ENCODE results near the gene C7orf57.
"Not testable (repeated sequence)": the region's sequence is repeated elsewhere in the genome, so short reads cannot be mapped to it uniquely, and the experiment has no call there.

The C7orf57 gene

DNA sequence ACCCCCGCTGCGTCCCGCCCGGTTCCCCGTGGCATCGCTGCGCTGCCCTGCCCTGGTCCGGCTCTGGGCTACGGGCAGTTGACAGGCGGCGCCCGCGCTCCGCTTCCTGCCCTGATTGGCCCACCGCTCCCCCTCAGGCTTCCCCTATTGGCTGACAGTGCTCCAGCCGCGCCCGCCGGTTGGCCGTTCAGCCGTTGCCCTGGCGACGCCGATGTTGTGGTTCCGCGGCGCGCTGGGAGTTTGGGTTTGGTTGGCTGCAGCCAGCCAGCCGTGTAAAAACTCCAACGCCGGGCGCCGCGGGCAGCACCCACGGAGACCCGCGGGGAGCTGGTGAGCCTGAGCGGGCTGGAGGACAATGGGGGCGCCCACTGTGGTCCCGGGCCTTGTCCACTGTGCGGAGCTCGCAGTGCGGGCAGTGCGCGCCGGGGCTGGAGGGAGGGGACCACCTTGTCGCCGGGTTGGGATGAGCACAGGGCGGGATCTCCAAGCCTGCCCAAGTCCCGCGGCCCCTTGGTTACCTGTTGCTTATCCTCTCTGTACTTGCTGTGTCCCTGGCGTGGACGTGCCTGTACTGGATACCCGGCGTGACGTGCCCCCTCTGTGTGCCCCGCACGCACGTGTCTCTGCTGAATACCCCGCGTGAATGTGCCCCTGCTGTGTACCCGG is at the start of gene C7orf57:
C7orf57 (plus strand) TSS at position 243 of the 666 bp plus-strand sequence. CDS start 766 bp downstream, outside the sequence.
- in situ Hi-C loops (cut with MboI; ENCODE audit: low sequenced_read_pairs), result no loop called here

DNA sequence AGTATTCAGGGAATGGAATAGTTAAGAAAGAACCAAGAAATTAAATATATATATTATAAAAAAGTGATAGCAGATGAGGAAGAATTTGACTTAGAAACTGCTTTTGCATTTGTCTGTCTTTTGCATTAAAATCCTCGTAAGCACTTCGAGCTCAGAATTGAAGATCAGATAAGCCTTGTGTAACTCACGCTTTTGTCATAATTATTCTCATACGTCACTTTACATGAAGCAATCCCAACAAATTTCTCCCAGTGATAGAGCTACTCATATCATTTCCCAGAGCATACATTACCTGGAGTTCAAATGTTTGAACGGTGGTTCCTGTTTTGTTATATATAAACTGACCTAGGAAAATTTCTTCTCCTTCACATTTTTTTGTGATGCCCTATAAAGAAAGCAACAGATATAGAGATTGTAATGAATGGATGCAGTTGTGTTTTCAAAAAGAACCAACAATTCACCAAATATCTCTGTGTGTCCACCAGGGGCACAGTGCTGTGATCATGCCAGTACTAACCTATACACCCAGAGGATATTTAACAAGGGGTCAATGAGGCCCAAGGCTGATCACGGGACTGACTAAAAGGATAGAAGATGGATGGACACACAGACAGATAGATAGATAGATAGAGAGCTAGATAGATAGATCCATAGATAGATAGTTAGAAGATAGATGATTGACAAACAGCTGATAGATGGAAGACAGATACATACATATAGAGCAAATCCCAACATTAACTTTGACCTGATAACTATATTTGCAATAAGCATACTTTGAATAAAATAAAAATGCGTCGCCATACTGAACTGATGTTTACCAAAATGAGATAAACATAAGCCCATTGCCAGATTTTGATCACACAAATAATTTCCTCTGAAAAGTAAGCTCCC is 46.6 kb upstream of the C7orf57 start:
- in situ Hi-C loops (cut with MboI; ENCODE audit: low sequenced_read_pairs), result loop anchor here (10.0 kb wide), 1 partner anchor 106 kb away; no protein-coding TSS in a partner anchor

DNA sequence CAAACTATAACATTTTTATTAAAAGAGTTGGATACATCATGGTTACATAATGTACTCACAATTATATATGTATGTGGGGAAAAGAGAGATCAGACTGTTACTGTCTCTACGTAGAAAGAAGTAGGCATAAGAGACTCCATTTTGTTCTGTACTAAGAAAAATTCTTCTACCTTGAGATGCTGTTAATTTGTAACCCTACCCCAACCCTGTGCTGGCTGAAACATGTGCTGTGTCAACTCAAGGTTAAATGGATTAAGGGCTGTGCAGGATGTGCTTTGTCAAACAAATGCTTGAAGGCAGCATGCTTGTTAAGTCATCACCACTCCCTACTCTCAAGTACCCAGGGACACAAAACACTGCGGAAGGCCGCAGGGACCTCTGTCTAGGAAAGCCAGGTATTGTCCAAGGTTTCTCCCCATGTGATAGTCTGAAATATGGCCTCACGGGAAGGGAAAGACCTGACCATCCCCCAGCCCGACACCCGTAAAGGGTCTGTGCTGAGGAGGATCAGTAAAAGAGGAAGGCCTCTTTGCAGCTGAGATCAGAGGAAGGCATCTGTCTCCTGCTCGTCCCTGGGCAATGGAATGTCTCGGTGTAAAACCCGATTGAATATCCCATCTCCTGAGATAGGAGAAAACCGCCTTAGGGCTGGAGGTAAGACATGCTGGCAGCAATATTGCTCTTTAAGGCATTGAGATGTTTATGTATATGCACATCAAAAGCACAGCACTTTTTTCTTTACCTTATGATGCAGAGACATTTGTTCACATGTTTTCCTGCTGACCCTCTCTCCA is 45.5 kb upstream of the C7orf57 start:
- in situ Hi-C loops (cut with MboI; ENCODE audit: low sequenced_read_pairs), result loop anchor here (10.0 kb wide), 1 partner anchor 105 kb away; no protein-coding TSS in a partner anchor

DNA sequence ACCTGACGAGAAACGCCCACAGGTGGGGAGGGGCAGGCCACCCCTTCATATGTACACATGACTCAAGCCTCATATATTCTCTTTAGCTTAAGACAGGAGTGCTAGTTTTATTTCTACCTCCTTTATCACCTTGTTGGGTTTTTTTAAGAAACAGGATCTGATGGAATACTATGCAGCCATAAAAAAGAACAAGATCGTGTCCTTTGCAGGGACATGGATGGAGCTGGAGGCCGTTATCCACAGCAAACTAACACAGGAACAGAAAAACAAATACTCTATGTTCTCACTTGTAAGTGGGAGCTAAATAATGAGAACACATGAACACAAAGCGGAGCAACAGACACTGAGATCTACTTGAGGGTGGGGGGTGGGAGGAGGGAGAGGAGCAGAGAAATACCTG is 44.8 kb upstream of the C7orf57 start:
- in situ Hi-C loops (cut with MboI; ENCODE audit: low sequenced_read_pairs), result no loop called here

- in situ Hi-C loops (cut with MboI; ENCODE audit: low sequenced_read_pairs), result no loop called here
Measured at GRCh38 chr7:47991270-47991669, 44.1 kb upstream of the C7orf57 start.

GRCh38 chr7:47991741-47992311 is 43.5 kb upstream of the C7orf57 start:
- in situ Hi-C loops (cut with MboI; ENCODE audit: low sequenced_read_pairs), result no loop called here

DNA sequence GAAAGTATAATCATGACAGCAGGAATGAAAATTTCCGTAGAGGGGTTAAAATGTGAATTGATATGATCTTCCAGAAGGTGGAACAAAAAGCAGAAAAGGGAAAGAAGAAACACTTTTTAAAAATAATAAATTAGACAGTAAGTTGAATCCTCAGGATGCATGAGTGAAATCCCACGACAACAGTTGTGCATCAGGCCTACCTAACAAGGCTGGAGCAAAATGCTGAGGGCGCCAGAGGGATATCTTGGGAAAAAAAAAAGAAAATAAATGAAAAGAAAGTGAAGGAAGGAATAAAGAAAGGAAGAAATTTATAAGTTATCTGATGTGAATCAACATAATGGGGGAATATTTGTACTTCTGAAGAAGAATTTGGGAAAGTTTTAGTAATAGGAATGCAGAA is 42.9 kb upstream of the C7orf57 start:
- in situ Hi-C loops (cut with MboI; ENCODE audit: low sequenced_read_pairs), result no loop called here

DNA sequence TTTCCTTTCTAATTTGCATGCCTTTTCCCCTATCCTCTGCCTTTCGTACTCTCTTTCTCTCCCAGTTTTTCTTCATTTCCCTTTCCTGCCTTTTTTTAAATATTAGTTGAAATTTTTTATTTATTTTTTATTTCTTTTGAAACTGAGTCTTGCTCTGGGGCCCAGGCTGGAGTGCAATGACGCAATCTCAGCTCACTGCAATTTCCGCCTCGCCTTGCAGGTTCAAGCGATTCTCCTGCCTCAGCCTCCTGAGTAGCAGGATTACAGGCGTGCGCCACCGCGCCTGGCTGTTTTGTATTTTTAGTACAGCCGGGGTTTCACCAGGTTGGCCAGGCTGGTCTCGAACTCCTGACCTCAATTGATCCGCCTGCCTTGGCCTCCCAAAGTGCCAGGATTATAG is 35.9 kb upstream of the C7orf57 start:
- in situ Hi-C loops (cut with MboI; ENCODE audit: low sequenced_read_pairs), result no loop called here

DNA sequence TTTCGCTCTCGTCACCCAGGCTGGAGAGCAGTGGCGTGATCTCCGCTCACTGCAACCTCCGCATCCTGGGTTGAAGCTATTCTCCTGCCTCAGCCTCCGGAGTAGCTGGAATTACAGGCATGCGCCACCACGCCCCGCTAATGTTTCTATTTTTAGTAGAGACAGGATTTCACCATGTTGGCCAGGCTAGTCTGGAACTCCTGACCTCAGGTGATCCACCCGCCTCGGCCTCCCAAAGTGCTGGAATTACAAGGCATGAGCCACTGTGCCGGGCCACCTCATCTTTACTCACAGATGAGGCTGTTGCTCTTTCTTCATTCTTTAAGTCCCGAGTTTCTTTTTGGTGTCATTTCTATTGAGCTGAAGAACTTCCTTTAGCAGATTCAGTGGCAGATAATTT is 35.2 kb upstream of the C7orf57 start:
- in situ Hi-C loops (cut with MboI; ENCODE audit: low sequenced_read_pairs), result not testable (repeated sequence)

DNA sequence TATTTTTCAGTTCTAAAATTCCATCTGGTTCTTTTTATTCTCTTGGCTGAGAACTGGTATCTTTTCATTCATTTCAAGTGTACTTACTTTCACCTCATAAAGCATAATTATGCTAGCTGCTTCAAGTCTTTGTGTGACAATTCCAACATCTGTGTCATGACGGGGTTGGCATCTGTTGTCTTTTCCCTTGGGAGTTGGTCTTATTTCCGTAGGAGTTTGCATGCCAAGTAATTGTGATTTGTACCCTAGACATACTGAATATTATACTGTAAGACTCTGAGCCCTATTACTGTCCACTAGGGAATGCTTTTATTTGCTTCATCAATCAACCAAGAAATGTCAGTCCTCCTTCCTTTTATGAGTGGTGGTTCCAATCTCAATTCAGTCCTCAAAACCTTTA is 31.3 kb upstream of the C7orf57 start:
- in situ Hi-C loops (cut with MboI; ENCODE audit: low sequenced_read_pairs), result no loop called here

DNA sequence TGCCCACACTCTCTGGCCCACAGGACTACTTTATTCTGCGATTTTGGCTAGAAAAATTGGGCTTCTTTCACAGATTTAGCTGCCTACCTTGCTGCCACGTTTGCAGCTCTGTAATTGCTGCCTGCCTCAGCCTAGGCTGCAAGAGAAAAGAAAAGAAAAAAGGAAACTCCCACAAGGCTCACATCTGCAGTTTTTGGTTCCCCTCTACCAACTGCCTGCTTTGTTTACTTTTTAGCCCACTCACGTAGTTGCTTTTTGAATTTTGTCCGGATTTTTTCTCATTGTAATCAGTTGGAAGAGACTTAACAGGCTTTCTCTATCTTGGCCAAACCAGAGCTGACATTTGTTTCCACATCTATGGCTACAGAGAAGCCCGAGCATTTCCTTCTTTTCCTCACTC is 30.7 kb upstream of the C7orf57 start:
- in situ Hi-C loops (cut with MboI; ENCODE audit: low sequenced_read_pairs), result no loop called here

GRCh38 chr7:48006866-48007265 is 28.5 kb upstream of the C7orf57 start:
- in situ Hi-C loops (cut with MboI; ENCODE audit: low sequenced_read_pairs), result no loop called here

DNA sequence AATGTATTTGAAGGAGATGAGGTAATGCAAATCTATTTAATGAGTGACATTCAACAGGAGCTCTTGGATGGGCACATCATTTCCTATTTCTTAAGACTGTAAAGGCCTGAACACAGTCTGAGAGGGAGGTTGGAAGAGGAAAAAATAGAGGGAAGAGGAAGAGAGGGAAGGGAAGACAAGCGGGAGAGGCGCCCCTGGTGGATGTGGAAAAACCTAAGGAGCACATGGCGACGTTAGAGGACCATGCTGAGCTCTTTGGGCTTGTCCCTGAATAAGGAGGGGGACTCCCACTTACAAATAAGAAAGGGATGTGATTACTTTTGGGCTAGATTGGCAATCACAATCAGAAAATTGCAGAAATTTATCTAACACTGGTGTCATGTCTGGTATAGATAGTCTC is 26.1 kb upstream of the C7orf57 start:
- in situ Hi-C loops (cut with MboI; ENCODE audit: low sequenced_read_pairs), result no loop called here

GRCh38 chr7:48009954-48010353 is 25.4 kb upstream of the C7orf57 start:
- in situ Hi-C loops (cut with MboI; ENCODE audit: low sequenced_read_pairs), result no loop called here

- in situ Hi-C loops (cut with MboI; ENCODE audit: low sequenced_read_pairs), result no loop called here
Measured at GRCh38 chr7:48011323-48011722, 24.0 kb upstream of the C7orf57 start.

DNA sequence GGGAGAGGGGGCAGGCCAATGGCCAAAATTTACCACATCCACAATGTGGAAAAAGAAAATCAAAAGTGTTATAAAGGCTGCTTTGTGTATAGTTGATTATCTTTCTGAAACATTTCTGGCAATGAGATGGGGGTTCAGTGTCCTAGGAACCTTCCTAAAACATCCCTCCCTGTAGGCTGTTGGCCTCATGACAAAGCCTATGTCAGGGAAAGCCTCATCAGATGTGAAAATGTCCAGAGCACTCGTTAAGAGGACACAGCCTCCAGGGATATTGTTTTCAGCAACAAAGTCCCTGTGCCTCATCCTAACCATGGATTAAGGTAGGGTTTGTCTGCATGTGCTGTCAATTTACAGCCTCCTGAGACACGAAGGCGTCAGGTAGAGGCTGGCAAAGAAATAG is 23.4 kb upstream of the C7orf57 start:
- in situ Hi-C loops (cut with MboI; ENCODE audit: low sequenced_read_pairs), result no loop called here

DNA sequence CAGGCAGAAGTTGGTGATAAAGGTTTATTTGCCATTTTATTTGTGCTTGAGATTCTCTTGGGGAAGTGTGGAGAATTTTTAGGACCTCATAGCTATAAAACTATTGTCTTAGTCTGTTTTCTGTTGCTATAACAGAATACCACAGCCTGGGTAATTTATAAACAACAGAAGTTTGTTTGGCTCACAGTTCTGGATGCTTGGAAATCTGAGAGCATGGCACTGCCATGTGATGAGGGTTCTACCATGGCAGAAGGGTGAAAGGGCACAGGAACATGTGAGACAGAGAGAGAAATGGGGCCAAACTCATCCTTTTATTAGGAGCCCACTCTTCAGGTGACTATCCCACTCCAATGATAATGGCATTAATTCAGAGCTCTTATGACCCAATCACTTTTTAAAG is 18.7 kb upstream of the C7orf57 start:
- in situ Hi-C loops (cut with MboI; ENCODE audit: low sequenced_read_pairs), result no loop called here

DNA sequence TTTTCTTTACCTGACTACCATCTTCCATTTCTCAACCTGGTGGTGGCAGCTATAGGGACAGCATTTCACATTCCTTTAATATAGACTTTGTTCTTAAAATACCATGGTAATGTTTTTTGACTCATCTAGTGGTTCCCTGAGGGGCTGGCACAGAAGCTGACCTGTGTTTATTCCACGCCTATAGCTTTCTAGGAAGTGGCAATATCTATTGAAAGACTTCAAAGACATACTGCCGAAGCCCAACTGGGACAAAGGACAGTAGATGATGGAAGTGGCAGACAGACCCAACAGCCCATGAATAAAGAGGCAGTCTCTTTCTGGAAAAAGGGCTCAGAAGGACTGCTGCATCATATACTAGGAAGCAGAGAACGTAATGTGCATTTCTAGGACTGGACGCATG is 17.7 kb upstream of the C7orf57 start:
- in situ Hi-C loops (cut with MboI; ENCODE audit: low sequenced_read_pairs), result no loop called here

GRCh38 chr7:48025624-48026023 is 9.7 kb upstream of the C7orf57 start:
- in situ Hi-C loops (cut with MboI; ENCODE audit: low sequenced_read_pairs), result no loop called here

GRCh38 chr7:48028938-48029337 is 6.4 kb upstream of the C7orf57 start, which contains the start of gene SUN3:
SUN3 (minus strand) TSS chr7:48029107; CDS start chr7:48028938, 169 bp downstream.
- in situ Hi-C loops (cut with MboI; ENCODE audit: low sequenced_read_pairs), result no loop called here

DNA sequence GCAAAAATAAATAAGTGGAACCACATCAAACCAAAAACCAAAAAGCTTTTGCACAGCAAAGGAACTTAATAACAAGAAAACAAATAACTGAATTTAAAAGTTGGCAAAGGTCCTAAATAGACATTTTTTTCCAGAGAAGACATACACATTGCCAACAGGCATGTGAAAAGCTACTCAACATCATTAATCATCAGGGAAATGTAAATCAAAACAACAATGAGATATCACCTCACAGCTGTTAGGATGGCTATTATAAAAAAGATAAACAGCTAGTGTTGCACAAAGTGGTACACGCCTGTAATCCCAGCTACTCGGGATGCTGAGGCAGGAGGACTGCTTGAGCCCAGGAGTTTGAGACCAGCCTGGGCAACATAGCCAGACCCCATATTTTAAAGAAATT is 4.2 kb upstream of the C7orf57 start:
- in situ Hi-C loops (cut with MboI; ENCODE audit: low sequenced_read_pairs), result no loop called here

Data from HL-60/S4 treated with retinoic acid at 250 ng/mL for 4 days and 3 days (cell line).